Stimulated activated CD4-positive, alpha-beta T cell treated with anti-CD3 and anti-CD28 coated beads, Interleukin-12 subunit alpha, Interleukin-12 subunit beta, amount 100 ng/mL, for 48 hours (primary cell): ENCODE measurements around the gene SHB.

Experiments used
- DNase-seq, 3 donors: peaks; one replicate each; pipeline ENCODE4 v3.0.0-alpha.2; 2020; ENCODE audit warnings: low read depth in 2 of 3, low spot score in 1 of 3

SHB gene

GRCh38 chr9:38009990-38010389 lies 59.0 kb downstream of the SHB start:
- no peak for DNase-seq

GRCh38 chr9:38009035-38009501 lies 60.0 kb downstream of the SHB start:
- DNase-seq: no peak

GRCh38 chr9:38008168-38009034 lies 60.6 kb downstream of the SHB start:
- DNase-seq: peak; percentile 33 to 62 (median 58)

- DNase-seq: no peak
Observed at GRCh38 chr9:38007016-38007415, 62.0 kb downstream of the SHB start.

GRCh38 chr9:38006163-38006562 lies 62.9 kb downstream of the SHB start:
- DNase-seq: no peak

GRCh38 chr9:38004809-38005560 lies 64.0 kb downstream of the SHB start:
- DNase-seq: no peak

- DNase-seq: no peak
Observed at GRCh38 chr9:38003946-38004808, 64.8 kb downstream of the SHB start.

- DNase-seq: no peak
Observed at GRCh38 chr9:38003230-38003629, 65.8 kb downstream of the SHB start.

- DNase-seq: no peak
Observed at GRCh38 chr9:38001430-38001829, 67.6 kb downstream of the SHB start.

- no peak for DNase-seq
Observed at GRCh38 chr9:38000735-38001134, 68.3 kb downstream of the SHB start.

- no peak for DNase-seq
Observed at GRCh38 chr9:38000332-38000731, 68.7 kb downstream of the SHB start.

GRCh38 chr9:37999588-38000189 lies 69.3 kb downstream of the SHB start:
- DNase-seq: no peak

- no peak for DNase-seq
Observed at GRCh38 chr9:37998881-37999587, 70.0 kb downstream of the SHB start.

GRCh38 chr9:37997636-37998374 lies 71.2 kb downstream of the SHB start:
- DNase-seq: no peak

GRCh38 chr9:37996819-37997217 lies 72.2 kb downstream of the SHB start:
- no peak for DNase-seq

GRCh38 chr9:37995961-37996818 lies 72.8 kb downstream of the SHB start:
- no peak for DNase-seq

- no peak for DNase-seq
Observed at GRCh38 chr9:37995348-37995737, 73.7 kb downstream of the SHB start.

GRCh38 chr9:37994639-37995347 lies 74.2 kb downstream of the SHB start:
- DNase-seq: peak; percentile 19 to 45 (median 28)
